HepG2 (cell line): ENCODE data around the gene MAPK7. TPM values are rescaled to one million over a fixed set of nuclear protein-coding genes. Genes with fewer than 3 reads are reported as not detected.

Experiments used
- BRD4 ChIP-seq: sonication (generic); formaldehyde crosslinking; IDR thresholded peaks from 2 replicates; pipeline ENCODE4 v1.4.0; 2020; ENCODE audit warnings: missing genetic modification reagents
- ETV6 ChIP-seq: sonication (generic); formaldehyde crosslinking; conservative IDR thresholded peaks from 2 replicates; pipeline ENCODE4 v1.4.0; 2020; ENCODE audit warnings: missing genetic modification reagents
- HDAC2 ChIP-seq: sonication (generic); formaldehyde crosslinking; IDR thresholded peaks from 2 replicates; pipeline ENCODE4 v1.4.0; 2020; ENCODE audit warnings: missing genetic modification reagents
- RBFOX2 ChIP-seq: fragments of 200-400 bp; formaldehyde crosslinking; IDR thresholded peaks from 2 replicates; pipeline ENCODE4 v1.6.1; 2017; ENCODE audit warnings: low read depth, mild to moderate bottlenecking, low read length
- THRA ChIP-seq: sonication (generic); formaldehyde crosslinking; IDR thresholded peaks from 2 replicates; pipeline ENCODE4 v1.4.0; 2020; ENCODE audit warnings: missing genetic modification reagents, borderline replicate concordance
- U2AF1 ChIP-seq: fragments of 200-400 bp; formaldehyde crosslinking; optimal IDR thresholded peaks from 2 replicates; pipeline ENCODE3; 2017; ENCODE audit warnings: mild to moderate bottlenecking, low read depth, low read length
- ZFP62 ChIP-seq: sonication (generic); formaldehyde crosslinking; IDR thresholded peaks from 2 replicates; pipeline ENCODE4 v1.4.0; 2020; ENCODE audit warnings: missing genetic modification reagents
- ZIK1 ChIP-seq: sonication (generic); formaldehyde crosslinking; IDR thresholded peaks from 2 replicates; pipeline ENCODE4 v1.5.0; 2020; ENCODE audit warnings: mild to moderate bottlenecking, low read depth, missing genetic modification reagents, borderline replicate concordance
- ZMYM2 ChIP-seq: sonication (generic); formaldehyde crosslinking; IDR thresholded peaks from 2 replicates; pipeline ENCODE4 v1.8.0; 2022; ENCODE audit warnings: mild to moderate bottlenecking, missing genetic modification reagents
- ZNF550 ChIP-seq: sonication (generic); formaldehyde crosslinking; IDR thresholded peaks from 2 replicates; pipeline ENCODE4 v1.4.0; 2020; ENCODE audit warnings: mild to moderate bottlenecking, missing genetic modification reagents, borderline replicate concordance
- ZNF784 ChIP-seq: sonication (generic); formaldehyde crosslinking; IDR thresholded peaks from 2 replicates; pipeline ENCODE4 v1.5.1; 2020; ENCODE audit warnings: missing genetic modification reagents, mild to moderate bottlenecking, borderline replicate concordance
- ZNF878 ChIP-seq: sonication (generic); formaldehyde crosslinking; IDR thresholded peaks from 2 replicates; pipeline ENCODE4 v1.8.1; 2023; ENCODE audit warnings: mild to moderate bottlenecking, missing genetic modification reagents, moderate library complexity
- polyA plus RNA-seq, 8 experiments: library from polyadenylated mRNA; depleted of rRNA in 3 of 8; stranded (reverse) in 7 of 8; unstranded in 1 of 8; fragments of >200 nt; fragmentation: Illumina TruSeq in 4 of 8; extraction: Trizol in 4 of 8; gene quantifications; 2 replicates each; pipeline versions ENCODE4 v1.2.1 to v1.2.3, GENCODE V29; 2011 to 2016; ENCODE audit warnings: low read depth in 4 of 8, missing spikeins in 1 of 8, mixed read lengths in 1 of 8; ENCODE audit not compliant: insufficient read depth in 1 of 8
- total RNA-seq, 5 experiments: library from RNA; depleted of rRNA; stranded (reverse); fragments of >200 nt; fragmentation: Illumina TruSeq; extraction: Trizol; gene quantifications; 2 replicates each; pipeline ENCODE4 v1.2.3, GENCODE V29; 2016; ENCODE audit warnings: low read depth in 1 of 5
- TF ChIP-seq, protein P1 (sequence below): sonication (generic); formaldehyde crosslinking; IDR thresholded peaks from 2 replicates; pipeline ENCODE4 v1.5.0; 2020; ENCODE audit warnings: mild to moderate bottlenecking, missing genetic modification reagents, borderline replicate concordance
- TF ChIP-seq, protein P2 (sequence below): sonication (generic); formaldehyde crosslinking; IDR thresholded peaks from 2 replicates; pipeline ENCODE4 v1.5.1; 2020; ENCODE audit warnings: missing genetic modification reagents, mild to moderate bottlenecking, borderline replicate concordance
- TF ChIP-seq, protein P3 (sequence below): sonication (generic); formaldehyde crosslinking; IDR thresholded peaks from 2 replicates; pipeline ENCODE4 v1.9.0; 2022; ENCODE audit warnings: missing genetic modification reagents, mild to moderate bottlenecking, borderline replicate concordance

The MAPK7 gene
- total and polyA plus RNA-seq, 2 of the 13 experiments (the other 11 are each of a cell fraction or from before 2014, with no cell fraction given), result 2.9 to 5.9 TPM

DNA sequence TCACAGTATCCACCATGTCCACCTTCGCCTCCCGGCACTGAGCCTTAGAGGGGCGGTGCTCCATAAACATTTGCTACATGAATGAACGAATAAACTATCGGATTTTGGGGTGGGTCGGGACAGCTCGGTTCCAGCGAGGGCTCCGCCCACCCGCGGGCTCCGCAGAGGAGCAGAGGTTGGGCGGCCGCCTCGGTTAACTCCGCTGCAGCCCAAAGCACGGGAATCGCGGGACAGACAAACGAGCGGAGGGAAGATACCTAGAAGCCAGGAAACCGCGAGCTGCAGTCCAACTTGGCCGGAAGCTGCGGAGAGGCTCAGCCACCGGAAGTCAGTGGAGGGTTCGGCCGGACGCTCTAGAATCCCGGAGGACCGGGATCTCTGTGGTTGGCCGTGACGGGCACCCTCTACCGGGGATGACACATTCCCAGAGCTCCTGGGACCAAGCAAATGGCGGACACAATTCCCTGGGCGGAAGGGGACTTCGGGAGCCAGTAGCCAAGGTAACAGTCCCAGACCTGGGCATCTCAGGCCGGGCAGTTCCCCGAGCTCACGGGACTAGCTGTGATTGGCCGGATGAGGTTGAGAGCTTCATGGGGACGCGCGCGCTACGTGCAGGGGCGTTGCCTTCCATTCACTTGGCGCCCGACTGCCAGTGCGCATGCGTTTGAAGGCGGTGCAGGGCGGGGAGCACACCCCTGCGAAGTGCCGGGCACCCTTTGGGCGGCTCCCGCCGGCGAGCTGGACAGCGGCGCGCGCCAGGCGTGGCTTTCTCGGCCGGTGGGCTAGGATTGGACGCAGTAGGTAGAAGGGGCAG, 489 bp upstream of the MAPK7 start (continued):
- no peak for TF ChIP-seq U2AF1
- TF ChIP-seq, protein P1, sequence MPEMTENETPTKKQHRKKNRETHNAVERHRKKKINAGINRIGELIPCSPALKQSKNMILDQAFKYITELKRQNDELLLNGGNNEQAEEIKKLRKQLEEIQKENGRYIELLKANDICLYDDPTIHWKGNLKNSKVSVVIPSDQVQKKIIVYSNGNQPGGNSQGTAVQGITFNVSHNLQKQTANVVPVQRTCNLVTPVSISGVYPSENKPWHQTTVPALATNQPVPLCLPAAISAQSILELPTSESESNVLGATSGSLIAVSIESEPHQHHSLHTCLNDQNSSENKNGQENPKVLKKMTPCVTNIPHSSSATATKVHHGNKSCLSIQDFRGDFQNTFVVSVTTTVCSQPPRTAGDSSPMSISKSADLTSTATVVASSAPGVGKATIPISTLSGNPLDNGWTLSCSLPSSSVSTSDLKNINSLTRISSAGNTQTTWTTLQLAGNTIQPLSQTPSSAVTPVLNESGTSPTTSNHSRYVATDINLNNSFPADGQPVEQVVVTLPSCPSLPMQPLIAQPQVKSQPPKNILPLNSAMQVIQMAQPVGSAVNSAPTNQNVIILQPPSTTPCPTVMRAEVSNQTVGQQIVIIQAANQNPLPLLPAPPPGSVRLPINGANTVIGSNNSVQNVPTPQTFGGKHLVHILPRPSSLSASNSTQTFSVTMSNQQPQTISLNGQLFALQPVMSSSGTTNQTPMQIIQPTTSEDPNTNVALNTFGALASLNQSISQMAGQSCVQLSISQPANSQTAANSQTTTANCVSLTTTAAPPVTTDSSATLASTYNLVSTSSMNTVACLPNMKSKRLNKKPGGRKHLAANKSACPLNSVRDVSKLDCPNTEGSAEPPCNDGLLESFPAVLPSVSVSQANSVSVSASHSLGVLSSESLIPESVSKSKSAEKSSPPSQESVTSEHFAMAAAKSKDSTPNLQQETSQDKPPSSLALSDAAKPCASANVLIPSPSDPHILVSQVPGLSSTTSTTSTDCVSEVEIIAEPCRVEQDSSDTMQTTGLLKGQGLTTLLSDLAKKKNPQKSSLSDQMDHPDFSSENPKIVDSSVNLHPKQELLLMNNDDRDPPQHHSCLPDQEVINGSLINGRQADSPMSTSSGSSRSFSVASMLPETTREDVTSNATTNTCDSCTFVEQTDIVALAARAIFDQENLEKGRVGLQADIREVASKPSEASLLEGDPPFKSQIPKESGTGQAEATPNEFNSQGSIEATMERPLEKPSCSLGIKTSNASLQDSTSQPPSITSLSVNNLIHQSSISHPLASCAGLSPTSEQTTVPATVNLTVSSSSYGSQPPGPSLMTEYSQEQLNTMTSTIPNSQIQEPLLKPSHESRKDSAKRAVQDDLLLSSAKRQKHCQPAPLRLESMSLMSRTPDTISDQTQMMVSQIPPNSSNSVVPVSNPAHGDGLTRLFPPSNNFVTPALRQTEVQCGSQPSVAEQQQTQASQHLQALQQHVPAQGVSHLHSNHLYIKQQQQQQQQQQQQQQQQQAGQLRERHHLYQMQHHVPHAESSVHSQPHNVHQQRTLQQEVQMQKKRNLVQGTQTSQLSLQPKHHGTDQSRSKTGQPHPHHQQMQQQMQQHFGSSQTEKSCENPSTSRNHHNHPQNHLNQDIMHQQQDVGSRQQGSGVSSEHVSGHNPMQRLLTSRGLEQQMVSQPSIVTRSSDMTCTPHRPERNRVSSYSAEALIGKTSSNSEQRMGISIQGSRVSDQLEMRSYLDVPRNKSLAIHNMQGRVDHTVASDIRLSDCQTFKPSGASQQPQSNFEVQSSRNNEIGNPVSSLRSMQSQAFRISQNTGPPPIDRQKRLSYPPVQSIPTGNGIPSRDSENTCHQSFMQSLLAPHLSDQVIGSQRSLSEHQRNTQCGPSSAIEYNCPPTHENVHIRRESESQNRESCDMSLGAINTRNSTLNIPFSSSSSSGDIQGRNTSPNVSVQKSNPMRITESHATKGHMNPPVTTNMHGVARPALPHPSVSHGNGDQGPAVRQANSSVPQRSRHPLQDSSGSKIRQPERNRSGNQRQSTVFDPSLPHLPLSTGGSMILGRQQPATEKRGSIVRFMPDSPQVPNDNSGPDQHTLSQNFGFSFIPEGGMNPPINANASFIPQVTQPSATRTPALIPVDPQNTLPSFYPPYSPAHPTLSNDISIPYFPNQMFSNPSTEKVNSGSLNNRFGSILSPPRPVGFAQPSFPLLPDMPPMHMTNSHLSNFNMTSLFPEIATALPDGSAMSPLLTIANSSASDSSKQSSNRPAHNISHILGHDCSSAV (CRISPR knock-in tag), result no peak
- TF ChIP-seq ZNF878, result no peak
- TF ChIP-seq THRA, result no peak; the same call in 1 of the 2 replicates
- no peak; the same call in 1 of the 2 replicates for TF ChIP-seq ZFP62 (CRISPR knock-in tag)
- TF ChIP-seq ZNF550 (CRISPR knock-in tag), result peak; percentile 71; the same call in 1 of the 2 replicates
- peak; percentile 82 for TF ChIP-seq RBFOX2
- TF ChIP-seq, protein P2, sequence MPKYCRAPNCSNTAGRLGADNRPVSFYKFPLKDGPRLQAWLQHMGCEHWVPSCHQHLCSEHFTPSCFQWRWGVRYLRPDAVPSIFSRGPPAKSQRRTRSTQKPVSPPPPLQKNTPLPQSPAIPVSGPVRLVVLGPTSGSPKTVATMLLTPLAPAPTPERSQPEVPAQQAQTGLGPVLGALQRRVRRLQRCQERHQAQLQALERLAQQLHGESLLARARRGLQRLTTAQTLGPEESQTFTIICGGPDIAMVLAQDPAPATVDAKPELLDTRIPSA, result no peak
- TF ChIP-seq ETV6 (CRISPR knock-in tag), result no peak
- TF ChIP-seq ZIK1 (CRISPR knock-in tag), result peak; percentile 39; the same call in 1 of the 2 replicates
- TF ChIP-seq BRD4 (CRISPR knock-in tag), result no peak; the same call in 1 of the 2 replicates
- peak; percentile 64; the same call in 1 of the 2 replicates for TF ChIP-seq ZNF784 (CRISPR knock-in tag)
- TF ChIP-seq ZMYM2 (CRISPR knock-in tag), result no peak
- no peak; the same call in none of the 2 replicates for TF ChIP-seq HDAC2
- TF ChIP-seq, protein P3, sequence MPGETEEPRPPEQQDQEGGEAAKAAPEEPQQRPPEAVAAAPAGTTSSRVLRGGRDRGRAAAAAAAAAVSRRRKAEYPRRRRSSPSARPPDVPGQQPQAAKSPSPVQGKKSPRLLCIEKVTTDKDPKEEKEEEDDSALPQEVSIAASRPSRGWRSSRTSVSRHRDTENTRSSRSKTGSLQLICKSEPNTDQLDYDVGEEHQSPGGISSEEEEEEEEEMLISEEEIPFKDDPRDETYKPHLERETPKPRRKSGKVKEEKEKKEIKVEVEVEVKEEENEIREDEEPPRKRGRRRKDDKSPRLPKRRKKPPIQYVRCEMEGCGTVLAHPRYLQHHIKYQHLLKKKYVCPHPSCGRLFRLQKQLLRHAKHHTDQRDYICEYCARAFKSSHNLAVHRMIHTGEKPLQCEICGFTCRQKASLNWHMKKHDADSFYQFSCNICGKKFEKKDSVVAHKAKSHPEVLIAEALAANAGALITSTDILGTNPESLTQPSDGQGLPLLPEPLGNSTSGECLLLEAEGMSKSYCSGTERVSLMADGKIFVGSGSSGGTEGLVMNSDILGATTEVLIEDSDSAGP (CRISPR knock-in tag), result peak; percentile 84; the same call in 1 of the 2 replicates
